ENCODE results near the gene HNRNPK.
A peak's percentile ranks its signal among the peaks of the same experiment; 100 is the strongest.
"Not testable (repeated sequence)": the region's sequence is repeated elsewhere in the genome, so short reads cannot be mapped to it uniquely, and the experiment has no call there.

The HNRNPK gene

GRCh38 chr9:83978992-83979811, 813 bp downstream of the HNRNPK start:
- peak; percentile 73 for DNase-seq

GRCh38 chr9:83977196-83977595, 2.8 kb downstream of the HNRNPK start:
- no peak for DNase-seq

GRCh38 chr9:83976372-83976771, 3.6 kb downstream of the HNRNPK start:
- no peak for DNase-seq

- no peak for DNase-seq
Observed at GRCh38 chr9:83975300-83975699, 4.7 kb downstream of the HNRNPK start.

GRCh38 chr9:83972286-83972685, 7.7 kb downstream of the HNRNPK start:
- DNase-seq = no peak

- DNase-seq = no peak
Observed at GRCh38 chr9:83971485-83971884, 8.5 kb downstream of the HNRNPK start.

- no peak for DNase-seq
Observed at GRCh38 chr9:83969602-83970001, 10.4 kb downstream of the HNRNPK start.

GRCh38 chr9:83967073-83967472, 12.9 kb downstream of the HNRNPK start:
- no peak for DNase-seq

- DNase-seq = no peak
Observed at GRCh38 chr9:83966209-83966582, 13.8 kb downstream of the HNRNPK start.

GRCh38 chr9:83965350-83966208, 14.4 kb downstream of the HNRNPK start:
- DNase-seq = no peak

- DNase-seq = no peak
Observed at GRCh38 chr9:83964973-83965349, 15.1 kb downstream of the HNRNPK start.

GRCh38 chr9:83962165-83962564, 17.9 kb downstream of the HNRNPK start:
- no peak for DNase-seq

- DNase-seq = no peak
Observed at GRCh38 chr9:83960991-83961390, 19.0 kb downstream of the HNRNPK start.

GRCh38 chr9:83959061-83959460, 21.0 kb downstream of the HNRNPK start:
- no peak for DNase-seq

GRCh38 chr9:83957248-83957513, 22.8 kb downstream of the HNRNPK start:
- no peak for DNase-seq

- DNase-seq = peak; percentile 91
Observed at GRCh38 chr9:83956436-83957247, 23.4 kb downstream of the HNRNPK start.

- no peak for DNase-seq
Observed at GRCh38 chr9:83956086-83956435, 24.0 kb downstream of the HNRNPK start.

GRCh38 chr9:83948096-83948495, 31.9 kb downstream of the HNRNPK start:
- not testable (repeated sequence) for DNase-seq

- DNase-seq = no peak
Observed at GRCh38 chr9:83940590-83941303, 39.3 kb downstream of the HNRNPK start.

- peak; percentile 35 for DNase-seq
Observed at GRCh38 chr9:83937861-83938455, 42.1 kb downstream of the HNRNPK start.

GRCh38 chr9:83936523-83936922, 43.5 kb downstream of the HNRNPK start:
- no peak for DNase-seq
